Upper lobe of left lung (tissue), 4 donors: Measurements from ENCODE around the gene GLS.

Experiments
- CTCF ChIP-seq, 6 experiments: fragments of 450-650 bp in 4 of 6; fragments of 200-600 bp in 2 of 6; sonication (generic) in 2 of 6; IDR thresholded peaks; one replicate each; pipeline ENCODE4 v1.5.1; 2016 to 2019; ENCODE audit warnings: antibody characterized with exemption in 6 of 6
- POLR2A ChIP-seq, 4 donors: fragments of 450-650 bp; IDR thresholded peaks; one replicate each; pipeline ENCODE4 v1.5.1; 2016 to 2017; ENCODE audit warnings: antibody characterized with exemption in 4 of 4, mild to moderate bottlenecking in 2 of 4
- POLR2AphosphoS5 ChIP-seq, 2 donors: sonication (generic); formaldehyde crosslinking; IDR thresholded peaks; one replicate each; pipeline ENCODE4 v1.5.1; 2017; ENCODE audit warnings: antibody characterized with exemption in 2 of 2

GRCh38 chr2:190947141-190947540, 66.5 kb downstream of the GLS start:
- TF ChIP-seq CTCF (IDR thresholded peaks at IDR 0.05) (no peak), POLR2A (IDR thresholded peaks at IDR 0.05) (no peak), POLR2AphosphoS5 (IDR thresholded peaks at IDR 0.05) (no peak)
